Brain microvascular endothelial cell (primary cell): ENCODE results near the gene ZBTB1.
A peak's percentile ranks its signal among the peaks of the same experiment; 100 is the strongest.

Experiments used
- DNase-seq: peaks from one replicate; pipeline ENCODE4 v3.0.0-alpha.2; 2020
- H3K27ac ChIP-seq: fragments of 250-450 bp; sonication (Bioruptor Pico); 2 replicates; pipeline ENCODE4 v1.5.1; 2020; ENCODE audit warnings: mild to moderate bottlenecking, moderate library complexity
- H3K27me3 ChIP-seq: fragments of 250-450 bp; sonication (Bioruptor Pico); replicated peaks from 2 replicates; pipeline ENCODE4 v1.5.1; 2020; ENCODE audit warnings: mild to moderate bottlenecking
- H3K36me3 ChIP-seq: fragments of 250-450 bp; sonication (Bioruptor Pico); replicated peaks from 2 replicates; pipeline ENCODE4 v1.5.1; 2020; ENCODE audit warnings: mild to moderate bottlenecking
- H3K4me3 ChIP-seq: 2 replicates; pipeline ENCODE4 v1.5.1; 2011; ENCODE audit warnings: low read depth, mild to moderate bottlenecking, control low read depth, low read length, moderate library complexity
- in situ Hi-C: cut with HindIII; loops from 2 replicates; pipeline ENCODE4 v1.10.0; 2017; ENCODE audit warnings: low sequenced_read_pairs, low pct_ligation_motif_present
- TF ChIP-seq, protein P1 (sequence below): IDR thresholded peaks from 2 replicates; pipeline ENCODE4 v1.5.1; 2011; ENCODE audit warnings: low read depth, mild to moderate bottlenecking, moderate library complexity, low read length, control low read depth, inconsistent platforms; ENCODE audit errors: missing control alignments

Gene ZBTB1

GRCh38 chr14:64507376-64508156 is 3.0 kb downstream of the ZBTB1 start:
- H3K4me3 ChIP-seq: no peak overlapping the region
- DNase-seq: no peak
- H3K36me3 ChIP-seq: peaks cover 2% of the 10 kb centered on the region
- no peak overlapping the region for H3K27ac ChIP-seq
- TF ChIP-seq, protein P1, sequence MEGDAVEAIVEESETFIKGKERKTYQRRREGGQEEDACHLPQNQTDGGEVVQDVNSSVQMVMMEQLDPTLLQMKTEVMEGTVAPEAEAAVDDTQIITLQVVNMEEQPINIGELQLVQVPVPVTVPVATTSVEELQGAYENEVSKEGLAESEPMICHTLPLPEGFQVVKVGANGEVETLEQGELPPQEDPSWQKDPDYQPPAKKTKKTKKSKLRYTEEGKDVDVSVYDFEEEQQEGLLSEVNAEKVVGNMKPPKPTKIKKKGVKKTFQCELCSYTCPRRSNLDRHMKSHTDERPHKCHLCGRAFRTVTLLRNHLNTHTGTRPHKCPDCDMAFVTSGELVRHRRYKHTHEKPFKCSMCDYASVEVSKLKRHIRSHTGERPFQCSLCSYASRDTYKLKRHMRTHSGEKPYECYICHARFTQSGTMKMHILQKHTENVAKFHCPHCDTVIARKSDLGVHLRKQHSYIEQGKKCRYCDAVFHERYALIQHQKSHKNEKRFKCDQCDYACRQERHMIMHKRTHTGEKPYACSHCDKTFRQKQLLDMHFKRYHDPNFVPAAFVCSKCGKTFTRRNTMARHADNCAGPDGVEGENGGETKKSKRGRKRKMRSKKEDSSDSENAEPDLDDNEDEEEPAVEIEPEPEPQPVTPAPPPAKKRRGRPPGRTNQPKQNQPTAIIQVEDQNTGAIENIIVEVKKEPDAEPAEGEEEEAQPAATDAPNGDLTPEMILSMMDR: no peak
- no peaks in the 10 kb centered on the region for H3K27me3 ChIP-seq
- in situ Hi-C loops: no loop called here

DNA sequence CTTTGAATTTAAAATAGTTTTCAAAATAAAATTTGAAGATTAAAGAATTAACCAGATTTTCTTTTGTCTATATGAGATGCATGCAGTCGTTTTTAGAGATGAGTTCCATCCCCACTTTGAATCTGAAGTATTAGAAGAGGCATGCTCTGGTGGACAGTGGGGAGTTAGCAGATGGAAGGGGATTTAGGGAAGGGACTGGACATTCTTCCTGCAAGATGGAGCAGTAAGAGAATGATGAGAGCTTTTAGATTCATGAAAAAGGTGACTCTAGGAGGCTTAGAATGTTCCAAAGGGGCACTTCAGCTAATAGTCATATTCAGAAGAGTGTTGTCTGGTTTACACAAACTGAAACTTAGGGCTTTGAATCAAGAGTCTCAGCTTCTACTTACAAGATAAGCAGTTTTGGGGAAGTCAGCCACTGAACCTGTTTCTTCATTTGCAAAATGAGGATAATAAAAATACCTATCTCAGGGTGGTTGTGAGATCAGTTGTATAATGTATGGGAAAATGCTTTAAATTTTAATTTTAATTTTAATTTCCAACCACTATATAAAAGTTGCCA is 3.7 kb downstream of the ZBTB1 start:
- Histone ChIP-seq H3K4me3 (no peak overlapping the region), H3K27ac (no peak overlapping the region), H3K27me3 (no peaks in the 10 kb centered on the region), H3K36me3 (peaks cover 2% of the 10 kb centered on the region)
- DNase-seq: no peak
- TF ChIP-seq, protein P1: no peak
- in situ Hi-C loops: no loop called here

DNA sequence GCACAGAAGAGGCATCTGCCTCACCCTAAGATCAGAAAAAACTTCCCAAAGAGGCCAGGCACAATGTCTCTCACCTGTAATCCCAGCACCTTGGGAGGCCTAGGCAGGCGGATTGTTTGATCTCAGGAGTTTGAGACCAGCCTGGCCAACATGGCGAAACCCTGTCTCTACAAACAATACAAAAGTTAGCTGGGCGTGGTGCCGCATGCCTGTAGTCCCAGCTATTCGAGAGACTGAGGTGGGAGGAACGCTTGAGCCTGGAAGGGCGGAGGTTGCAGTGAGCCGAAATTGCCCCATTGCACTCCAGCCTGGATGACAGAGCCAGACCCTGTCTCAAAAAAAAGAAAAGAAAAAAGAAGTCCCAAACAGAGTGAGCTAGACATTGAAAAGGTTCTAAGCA is 4.5 kb downstream of the ZBTB1 start:
- in situ Hi-C loops: no loop called here
- Histone ChIP-seq H3K36me3 (peaks cover 2% of the 10 kb centered on the region), H3K27me3 (no peaks in the 10 kb centered on the region), H3K27ac (no peak overlapping the region), H3K4me3 (no peak overlapping the region)
- no peak for DNase-seq
- TF ChIP-seq, protein P1: no peak

DNA sequence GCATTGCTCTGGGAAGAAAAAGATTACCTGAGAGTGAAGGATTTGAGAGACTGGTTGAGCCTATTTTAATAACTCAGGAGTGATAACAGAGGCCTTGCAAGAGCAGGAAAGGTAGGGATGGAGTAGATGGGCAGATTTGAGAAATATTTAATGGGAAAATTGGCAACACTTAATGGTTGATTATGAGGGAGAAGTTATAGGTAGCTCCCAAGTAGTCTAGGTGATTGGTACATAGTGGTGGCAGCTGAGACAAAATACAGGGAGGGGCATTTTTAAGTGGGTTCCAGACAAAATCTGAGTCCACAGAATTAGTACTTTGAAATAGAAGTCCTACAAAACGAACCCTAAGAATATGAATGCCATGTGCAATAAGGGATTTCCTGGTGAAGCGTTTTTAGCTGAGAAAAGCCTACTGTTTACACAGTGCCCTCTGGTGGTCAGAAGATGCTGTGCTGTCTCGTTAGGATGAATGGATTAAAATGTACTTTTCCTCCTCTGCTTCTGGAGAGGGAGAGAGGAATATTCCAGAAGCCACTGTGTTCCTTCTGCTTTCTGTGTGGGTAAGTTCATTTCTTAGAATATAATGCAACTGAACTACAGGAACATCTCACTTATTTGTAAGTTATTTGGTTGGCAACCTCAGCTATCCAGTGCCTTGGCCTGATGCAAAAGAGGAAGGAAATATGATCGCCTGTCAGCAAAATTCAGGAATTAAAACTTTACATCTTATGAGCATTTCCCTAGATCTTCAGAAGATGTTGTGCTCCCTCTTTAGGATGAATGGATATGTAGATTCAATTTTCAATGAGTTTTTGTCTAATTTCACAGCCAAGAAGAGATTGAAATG is 6.5 kb downstream of the ZBTB1 start:
- Histone ChIP-seq H3K27ac (no peak overlapping the region), H3K27me3 (no peaks in the 10 kb centered on the region), H3K36me3 (peaks cover 2% of the 10 kb centered on the region), H3K4me3 (no peak overlapping the region)
- in situ Hi-C loops: no loop called here
- DNase-seq: peak; percentile 62
- TF ChIP-seq, protein P1: peak; percentile 90

GRCh38 chr14:64513271-64513670 is 8.7 kb downstream of the ZBTB1 start:
- no peaks in the 10 kb centered on the region for H3K27me3 ChIP-seq
- DNase-seq: no peak
- in situ Hi-C loops: no loop called here
- H3K36me3 ChIP-seq: peaks cover 2% of the 10 kb centered on the region
- H3K4me3 ChIP-seq: no peak overlapping the region
- TF ChIP-seq, protein P1: no peak
- H3K27ac ChIP-seq: no peak overlapping the region
